Esophagus muscularis mucosa (tissue), 4 donors: ENCODE results near the gene PCDH9.

Experiments used
- CTCF ChIP-seq, 3 experiments: fragments of 200-600 bp in 2 of 3; fragments of 450-650 bp in 1 of 3; sonication (generic) in 2 of 3; IDR thresholded peaks; one replicate each; pipeline ENCODE4 v1.5.1; 2017 to 2019; ENCODE audit warnings: antibody characterized with exemption in 3 of 3, mild to moderate bottlenecking in 2 of 3, moderate library complexity in 1 of 3
- EP300 ChIP-seq: sonication (generic); formaldehyde crosslinking; IDR thresholded peaks from one replicate; pipeline ENCODE4 v1.6.1; 2017; ENCODE audit warnings: antibody characterized with exemption
- POLR2A ChIP-seq: fragments of 450-650 bp; IDR thresholded peaks from one replicate; pipeline ENCODE4 v1.6.1; 2017; ENCODE audit warnings: antibody characterized with exemption, moderate library complexity, mild to moderate bottlenecking, low read depth
- POLR2AphosphoS5 ChIP-seq, 2 donors: sonication (generic); formaldehyde crosslinking; IDR thresholded peaks; one replicate each; pipeline ENCODE4 v1.6.1; 2017; ENCODE audit warnings: antibody characterized with exemption in 2 of 2

DNA sequence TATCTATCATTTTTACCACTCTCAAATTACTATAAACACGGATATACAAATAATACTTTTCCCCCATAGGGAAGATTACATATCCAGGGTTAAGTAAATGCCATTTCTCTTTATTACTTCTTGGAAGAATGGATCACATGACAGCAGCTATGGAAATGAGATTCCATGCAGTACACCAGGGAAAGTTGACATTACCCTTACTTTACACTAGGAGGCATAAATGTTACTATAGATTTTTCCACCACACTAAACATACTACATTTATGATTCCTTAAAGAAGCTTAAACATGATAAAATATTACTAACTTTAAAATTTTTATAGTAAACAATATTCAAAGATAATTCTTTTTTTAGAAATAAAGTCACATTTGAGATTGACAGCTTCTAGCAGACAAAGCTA lies 611.4 kb downstream of the PCDH9 start:
- peak; percentile 11 to 37 (median 14) for TF ChIP-seq CTCF (IDR thresholded peaks at IDR 0.05)
- no peak for TF ChIP-seq POLR2A
- TF ChIP-seq EP300 = no peak
- TF ChIP-seq POLR2AphosphoS5 (IDR thresholded peaks at IDR 0.05) = no peak
